Fibroblast of the aortic adventitia (primary cell): ENCODE measurements around the gene ABL1. TPM values are rescaled to one million over a fixed set of nuclear protein-coding genes. Genes with fewer than 3 reads are reported as not detected.
"Not testable (repeated sequence)": the region's sequence is repeated elsewhere in the genome, so short reads cannot be mapped to it uniquely, and the experiment has no call there.

Experiments used
- DNase-seq: peaks from one replicate; pipeline ENCODE4 v3.0.0-alpha.2; 2010; ENCODE audit warnings: low read depth
- H3K4me3 ChIP-seq: 2 replicates; pipeline ENCODE4 v1.5.1; 2011; ENCODE audit warnings: low read depth, mild to moderate bottlenecking, control low read depth, low read length, moderate library complexity
- CTCF ChIP-seq: IDR thresholded peaks from 2 replicates; pipeline ENCODE4 v1.5.1; 2011; ENCODE audit warnings: mild to moderate bottlenecking, low read length, control low read depth, inconsistent platforms; ENCODE audit not compliant: insufficient read depth
- total RNA-seq: library from RNA; depleted of rRNA; stranded (reverse); fragments of >200 nt; gene quantifications from 2 replicates; pipeline ENCODE4 v1.2.3, GENCODE V29; 2012; ENCODE audit warnings: low replicate concordance

Gene ABL1
- total RNA-seq, 1 donor = 73.3 TPM

GRCh38 chr9:130846487-130847305 lies 11.6 kb downstream of the ABL1 start:
- peak overlapping the region; percentile 53 for H3K4me3 ChIP-seq
- no peak for TF ChIP-seq CTCF
- peak; percentile 84 for DNase-seq

- H3K4me3 ChIP-seq = no peak overlapping the region
- DNase-seq = peak; percentile 100
- TF ChIP-seq CTCF = peak; percentile 44
Measured at GRCh38 chr9:130847306-130848217, 12.5 kb downstream of the ABL1 start.

GRCh38 chr9:130848514-130848913 lies 13.5 kb downstream of the ABL1 start:
- not testable (repeated sequence) for H3K4me3 ChIP-seq, DNase-seq

GRCh38 chr9:130849356-130849755 lies 14.3 kb downstream of the ABL1 start:
- no peak for DNase-seq
- TF ChIP-seq CTCF = no peak
- H3K4me3 ChIP-seq = no peak overlapping the region

- no peak overlapping the region for H3K4me3 ChIP-seq
- no peak for TF ChIP-seq CTCF
- no peak for DNase-seq
Measured at GRCh38 chr9:130852801-130853200, 17.7 kb downstream of the ABL1 start.

GRCh38 chr9:130854092-130854491 lies 19.0 kb downstream of the ABL1 start:
- DNase-seq = no peak
- no peak for TF ChIP-seq CTCF
- H3K4me3 ChIP-seq = no peak overlapping the region

- DNase-seq = no peak
- TF ChIP-seq CTCF = no peak
- no peak overlapping the region for H3K4me3 ChIP-seq
Measured at GRCh38 chr9:130854835-130855234, 19.8 kb downstream of the ABL1 start.
